C4-2B (cell line): ENCODE measurements around the gene LRCH2.

ENCODE experiments used
- ZFX ChIP-seq: fragments of 450-650 bp; IDR thresholded peaks from 2 replicates; pipeline ENCODE4 v1.6.1; 2017
- TF ChIP-seq, protein P1 (sequence below): fragments of 450-650 bp; conservative IDR thresholded peaks from 2 replicates; pipeline ENCODE4 v1.5.1; 2017; ENCODE audit warnings: mild to moderate bottlenecking

DNA sequence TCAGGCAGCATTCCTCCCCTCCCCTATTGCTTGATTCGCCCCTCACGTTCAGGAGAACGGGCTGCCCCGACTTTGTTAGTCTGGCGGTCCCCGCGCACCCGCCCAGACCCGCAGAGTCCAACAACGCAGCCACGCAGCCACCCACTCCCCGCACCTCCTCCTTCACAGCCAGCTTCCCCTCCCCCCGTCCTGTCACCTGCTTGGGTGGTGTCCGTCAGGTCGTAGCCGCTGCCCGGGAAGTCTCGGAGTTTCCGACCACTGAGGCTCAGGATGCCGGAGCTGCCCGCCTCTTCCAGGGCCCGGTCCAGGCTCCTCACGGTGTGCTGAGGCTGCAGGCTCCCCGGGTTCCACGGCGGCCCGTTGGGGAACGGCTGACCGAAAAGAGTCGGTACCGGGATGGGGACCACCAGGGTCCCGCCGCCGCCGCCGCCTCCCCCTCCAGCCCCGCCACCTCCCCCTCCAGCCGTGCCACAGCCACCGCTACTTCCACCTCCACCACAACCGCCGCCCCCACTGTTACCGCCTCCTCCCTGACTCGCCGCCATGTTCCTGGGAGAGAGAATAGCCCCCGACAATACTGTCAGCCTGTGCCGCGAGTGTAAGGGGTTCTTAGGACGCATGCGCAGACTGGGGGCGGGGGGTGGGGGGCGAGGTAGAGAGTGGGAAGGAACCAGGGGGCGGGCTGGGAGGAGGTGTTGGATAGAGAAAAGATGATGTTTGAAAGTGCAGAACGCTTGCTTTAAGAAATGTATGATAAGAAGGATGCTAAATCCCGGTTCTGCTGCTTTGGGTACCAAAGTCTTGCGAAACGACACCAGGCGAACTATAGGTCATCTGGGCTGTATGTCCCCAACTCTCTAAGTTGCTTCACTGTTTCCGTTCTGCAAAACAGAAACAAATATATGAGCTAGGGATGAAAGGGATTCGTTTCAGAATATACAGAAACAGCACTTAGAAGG is at the start of gene LRCH2:
- TF ChIP-seq, protein P1, sequence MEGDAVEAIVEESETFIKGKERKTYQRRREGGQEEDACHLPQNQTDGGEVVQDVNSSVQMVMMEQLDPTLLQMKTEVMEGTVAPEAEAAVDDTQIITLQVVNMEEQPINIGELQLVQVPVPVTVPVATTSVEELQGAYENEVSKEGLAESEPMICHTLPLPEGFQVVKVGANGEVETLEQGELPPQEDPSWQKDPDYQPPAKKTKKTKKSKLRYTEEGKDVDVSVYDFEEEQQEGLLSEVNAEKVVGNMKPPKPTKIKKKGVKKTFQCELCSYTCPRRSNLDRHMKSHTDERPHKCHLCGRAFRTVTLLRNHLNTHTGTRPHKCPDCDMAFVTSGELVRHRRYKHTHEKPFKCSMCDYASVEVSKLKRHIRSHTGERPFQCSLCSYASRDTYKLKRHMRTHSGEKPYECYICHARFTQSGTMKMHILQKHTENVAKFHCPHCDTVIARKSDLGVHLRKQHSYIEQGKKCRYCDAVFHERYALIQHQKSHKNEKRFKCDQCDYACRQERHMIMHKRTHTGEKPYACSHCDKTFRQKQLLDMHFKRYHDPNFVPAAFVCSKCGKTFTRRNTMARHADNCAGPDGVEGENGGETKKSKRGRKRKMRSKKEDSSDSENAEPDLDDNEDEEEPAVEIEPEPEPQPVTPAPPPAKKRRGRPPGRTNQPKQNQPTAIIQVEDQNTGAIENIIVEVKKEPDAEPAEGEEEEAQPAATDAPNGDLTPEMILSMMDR: no peak
- no peak for TF ChIP-seq ZFX
